Ishikawa (cell line): ENCODE measurements around the gene AMPD1.
A peak's percentile ranks its signal among the peaks of the same experiment; 100 is the strongest.

Experiments used
- CEBPB ChIP-seq: IDR thresholded peaks from 2 replicates; pipeline ENCODE4 v1.6.1; 2012
- CREB1 ChIP-seq: IDR thresholded peaks from 2 replicates; pipeline ENCODE4 v1.6.1; 2012; ENCODE audit warnings: low read depth
- EGR1 ChIP-seq: IDR thresholded peaks from 2 replicates; pipeline ENCODE4 v1.6.1; 2012
- EP300 ChIP-seq: IDR thresholded peaks from 2 replicates; pipeline ENCODE4 v1.6.1; 2012; ENCODE audit warnings: borderline replicate concordance
- FOXM1 ChIP-seq: IDR thresholded peaks from 2 replicates; pipeline ENCODE4 v1.6.1; 2012; ENCODE audit warnings: low read depth, borderline replicate concordance
- MAX ChIP-seq: IDR thresholded peaks from 2 replicates; pipeline ENCODE4 v1.6.1; 2012
- NFIC ChIP-seq: IDR thresholded peaks from 2 replicates; pipeline ENCODE4 v1.6.1; 2012
- RAD21 ChIP-seq: IDR thresholded peaks from 2 replicates; pipeline ENCODE4 v1.6.1; 2012; ENCODE audit warnings: low read depth
- TAF1 ChIP-seq: IDR thresholded peaks from 2 replicates; pipeline ENCODE4 v1.6.1; 2012; ENCODE audit warnings: low read depth, mild to moderate bottlenecking
- TCF12 ChIP-seq: IDR thresholded peaks from 2 replicates; pipeline ENCODE4 v1.6.1; 2012; ENCODE audit warnings: low read depth
- TEAD4 ChIP-seq: IDR thresholded peaks from 2 replicates; pipeline ENCODE4 v1.6.1; 2012
- YY1 ChIP-seq: IDR thresholded peaks from 2 replicates; pipeline ENCODE4 v1.6.1; 2012; ENCODE audit warnings: low read depth
- ZBTB7A ChIP-seq: IDR thresholded peaks from 2 replicates; pipeline ENCODE4 v1.6.1; 2012; ENCODE audit warnings: low read depth
- TF ChIP-seq, protein P1 (sequence below): IDR thresholded peaks from 2 replicates; pipeline ENCODE4 v1.6.1; 2012; ENCODE audit warnings: low read depth, mild to moderate bottlenecking
- TF ChIP-seq, protein P2 (sequence below): IDR thresholded peaks from 2 replicates; pipeline ENCODE4 v1.6.1; 2012

AMPD1 gene

GRCh38 chr1:114718661-114719423 is 23.5 kb upstream of the AMPD1 start:
- no peak for TF ChIP-seq CREB1
- no peak for TF ChIP-seq NFIC

DNA sequence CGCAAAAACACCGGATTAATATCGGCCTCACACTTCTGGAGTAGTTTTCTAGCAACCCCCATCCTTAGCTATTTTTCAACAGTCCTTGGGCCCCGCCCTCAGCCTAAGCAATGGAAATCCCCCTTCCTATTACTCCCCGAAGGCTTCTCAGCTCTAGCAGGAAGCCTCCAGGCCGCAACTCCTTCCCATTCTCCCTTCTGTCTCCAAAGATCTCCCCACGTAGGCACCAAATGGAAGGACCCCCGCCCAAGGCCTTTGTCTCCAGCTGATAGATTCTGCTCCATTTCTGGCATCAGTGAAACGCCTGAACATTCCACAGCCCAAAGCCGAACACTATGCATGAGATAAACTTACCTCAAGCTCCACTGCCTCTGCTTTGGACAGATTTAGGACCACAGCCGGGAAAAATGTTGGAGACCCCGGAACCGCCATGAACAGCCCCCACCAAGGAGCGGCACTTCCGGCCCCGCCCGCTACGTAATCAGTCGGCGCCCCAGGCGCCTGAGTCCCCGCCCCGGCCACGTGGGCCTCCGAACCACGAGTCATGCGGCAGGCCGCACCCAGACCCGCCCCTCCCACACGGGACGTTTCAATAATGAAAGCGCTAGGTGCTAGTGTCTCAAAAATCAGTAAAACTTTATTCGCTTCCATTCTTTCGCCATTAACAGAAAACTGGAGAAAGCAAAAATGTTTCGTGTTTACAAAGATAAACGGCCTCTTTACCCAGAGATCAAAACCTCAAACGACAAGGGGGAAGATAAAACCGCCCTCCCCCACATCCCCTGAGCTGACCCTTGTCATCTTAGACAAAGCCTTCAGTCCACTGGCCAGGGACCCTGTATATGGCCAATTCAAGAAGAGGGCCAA is 21.2 kb upstream of the AMPD1 start, which contains the start of gene NRAS:
TSS of gene NRAS (minus strand) at position 468 of the 867 bp plus-strand sequence. CDS start 611 bp downstream, outside the sequence.
- peak; percentile 93 for TF ChIP-seq CREB1
- peak; percentile 95 for TF ChIP-seq MAX
- TF ChIP-seq, protein P1, sequence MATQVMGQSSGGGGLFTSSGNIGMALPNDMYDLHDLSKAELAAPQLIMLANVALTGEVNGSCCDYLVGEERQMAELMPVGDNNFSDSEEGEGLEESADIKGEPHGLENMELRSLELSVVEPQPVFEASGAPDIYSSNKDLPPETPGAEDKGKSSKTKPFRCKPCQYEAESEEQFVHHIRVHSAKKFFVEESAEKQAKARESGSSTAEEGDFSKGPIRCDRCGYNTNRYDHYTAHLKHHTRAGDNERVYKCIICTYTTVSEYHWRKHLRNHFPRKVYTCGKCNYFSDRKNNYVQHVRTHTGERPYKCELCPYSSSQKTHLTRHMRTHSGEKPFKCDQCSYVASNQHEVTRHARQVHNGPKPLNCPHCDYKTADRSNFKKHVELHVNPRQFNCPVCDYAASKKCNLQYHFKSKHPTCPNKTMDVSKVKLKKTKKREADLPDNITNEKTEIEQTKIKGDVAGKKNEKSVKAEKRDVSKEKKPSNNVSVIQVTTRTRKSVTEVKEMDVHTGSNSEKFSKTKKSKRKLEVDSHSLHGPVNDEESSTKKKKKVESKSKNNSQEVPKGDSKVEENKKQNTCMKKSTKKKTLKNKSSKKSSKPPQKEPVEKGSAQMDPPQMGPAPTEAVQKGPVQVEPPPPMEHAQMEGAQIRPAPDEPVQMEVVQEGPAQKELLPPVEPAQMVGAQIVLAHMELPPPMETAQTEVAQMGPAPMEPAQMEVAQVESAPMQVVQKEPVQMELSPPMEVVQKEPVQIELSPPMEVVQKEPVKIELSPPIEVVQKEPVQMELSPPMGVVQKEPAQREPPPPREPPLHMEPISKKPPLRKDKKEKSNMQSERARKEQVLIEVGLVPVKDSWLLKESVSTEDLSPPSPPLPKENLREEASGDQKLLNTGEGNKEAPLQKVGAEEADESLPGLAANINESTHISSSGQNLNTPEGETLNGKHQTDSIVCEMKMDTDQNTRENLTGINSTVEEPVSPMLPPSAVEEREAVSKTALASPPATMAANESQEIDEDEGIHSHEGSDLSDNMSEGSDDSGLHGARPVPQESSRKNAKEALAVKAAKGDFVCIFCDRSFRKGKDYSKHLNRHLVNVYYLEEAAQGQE: no peak
- peak; percentile 54; the same call in 1 of the 2 replicates for TF ChIP-seq TAF1
- TF ChIP-seq TEAD4: no peak
- TF ChIP-seq ZBTB7A: no peak
- no peak for TF ChIP-seq FOXM1
- no peak for TF ChIP-seq EGR1
- peak; percentile 81 for TF ChIP-seq YY1
- 0 out of 2 replicates have a peak, but pooled peaks have one; percentile 2 for TF ChIP-seq CEBPB
- TF ChIP-seq TCF12: peak; percentile 59
- TF ChIP-seq, protein P2, sequence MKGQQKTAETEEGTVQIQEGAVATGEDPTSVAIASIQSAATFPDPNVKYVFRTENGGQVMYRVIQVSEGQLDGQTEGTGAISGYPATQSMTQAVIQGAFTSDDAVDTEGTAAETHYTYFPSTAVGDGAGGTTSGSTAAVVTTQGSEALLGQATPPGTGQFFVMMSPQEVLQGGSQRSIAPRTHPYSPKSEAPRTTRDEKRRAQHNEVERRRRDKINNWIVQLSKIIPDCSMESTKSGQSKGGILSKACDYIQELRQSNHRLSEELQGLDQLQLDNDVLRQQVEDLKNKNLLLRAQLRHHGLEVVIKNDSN: peak; percentile 94
- TF ChIP-seq NFIC: no peak
- TF ChIP-seq EP300: no peak

DNA sequence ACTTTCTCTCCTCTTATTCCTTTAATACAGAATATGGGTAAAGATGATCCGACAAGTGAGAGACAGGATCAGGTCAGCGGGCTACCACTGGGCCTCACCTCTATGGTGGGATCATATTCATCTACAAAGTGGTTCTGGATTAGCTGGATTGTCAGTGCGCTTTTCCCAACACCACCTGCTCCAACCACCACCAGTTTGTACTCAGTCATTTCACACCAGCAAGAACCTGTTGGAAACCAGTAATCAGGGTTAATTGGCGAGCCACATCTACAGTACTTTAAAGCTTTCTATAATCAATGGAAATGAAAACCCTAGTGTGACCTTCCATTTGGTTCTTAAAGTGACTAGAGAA is 20.6 kb upstream of the AMPD1 start:
- TF ChIP-seq, protein P2: no peak
- TF ChIP-seq YY1 (no peak), ZBTB7A (no peak), FOXM1 (no peak), TCF12 (no peak), MAX (no peak), TAF1 (no peak), EGR1 (no peak), RAD21 (no peak), CEBPB (no peak), NFIC (no peak), EP300 (no peak), CREB1 (no peak), TEAD4 (no peak)
- TF ChIP-seq, protein P1: no peak

DNA sequence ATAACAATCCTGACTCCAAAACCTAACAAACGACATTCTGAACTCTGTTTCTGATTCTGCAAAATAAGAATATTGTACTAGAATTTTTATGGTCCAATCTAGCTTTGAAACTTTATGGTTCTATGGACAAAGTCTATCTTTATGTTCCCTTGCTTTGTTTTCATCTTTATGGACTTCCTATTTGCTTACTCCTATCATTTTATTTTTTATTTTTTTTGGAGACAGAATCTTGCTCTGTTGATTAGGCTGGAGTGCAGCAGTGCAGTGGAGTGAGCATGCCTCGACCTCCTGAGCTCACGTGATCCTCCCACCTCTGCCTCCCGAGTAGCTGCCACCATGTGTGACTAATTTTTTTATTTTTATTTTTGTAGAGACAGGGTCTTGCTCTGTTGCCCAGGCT is 17.6 kb upstream of the AMPD1 start:
- TF ChIP-seq EP300 (no peak), TAF1 (no peak), YY1 (no peak), EGR1 (no peak)

DNA sequence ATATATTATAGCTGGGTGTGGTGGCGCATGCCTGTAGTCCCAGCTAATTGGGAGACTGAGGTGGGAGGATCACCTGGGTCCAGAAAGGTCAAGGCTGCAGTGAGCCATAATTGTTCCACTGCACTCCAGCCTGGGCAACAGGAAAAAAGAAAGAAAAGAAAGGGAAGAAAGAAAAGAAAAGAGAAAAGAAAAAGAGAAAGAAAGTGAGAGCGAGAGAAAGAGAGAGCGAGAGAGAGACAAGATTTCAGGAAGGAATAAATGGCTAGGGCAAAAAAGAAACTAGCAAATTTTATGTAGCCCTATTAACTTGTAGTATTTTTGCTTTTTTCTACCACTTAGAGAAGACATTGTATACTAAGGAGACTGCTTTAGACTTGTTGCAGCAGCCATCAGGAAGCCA is 15.0 kb upstream of the AMPD1 start:
- TF ChIP-seq CREB1 (no peak), TCF12 (no peak), EGR1 (no peak), CEBPB (no peak), TAF1 (no peak), NFIC (no peak), RAD21 (no peak), YY1 (no peak), EP300 (no peak), FOXM1 (no peak), TEAD4 (no peak)
- TF ChIP-seq, protein P2: no peak
- TF ChIP-seq, protein P1: no peak
